HepG2 (cell line): ENCODE measurements around the gene CCDC57. TPM values are rescaled to one million over a fixed set of nuclear protein-coding genes. Genes with fewer than 3 reads are reported as not detected.
A peak's percentile ranks its signal among the peaks of the same experiment; 100 is the strongest.

Experiments
- ATF7-NPFF ChIP-seq: sonication (generic); formaldehyde crosslinking; IDR thresholded peaks from 2 replicates; pipeline ENCODE4 v1.8.1; 2023; ENCODE audit warnings: mild to moderate bottlenecking, low read depth, missing genetic modification reagents, moderate library complexity
- ATRX ChIP-seq: sonication (generic); formaldehyde crosslinking; IDR thresholded peaks from 2 replicates; pipeline ENCODE4 v1.4.0; 2020; ENCODE audit warnings: missing genetic modification reagents, borderline replicate concordance
- BRCA1 ChIP-seq: sonication (generic); formaldehyde crosslinking; IDR thresholded peaks from 2 replicates; pipeline ENCODE4 v1.4.0; 2020; ENCODE audit warnings: missing genetic modification reagents
- FOXC1 ChIP-seq: sonication (generic); formaldehyde crosslinking; IDR thresholded peaks from 2 replicates; pipeline ENCODE4 v1.8.0; 2022; ENCODE audit warnings: mild to moderate bottlenecking, missing genetic modification reagents, borderline replicate concordance
- IKZF4 ChIP-seq: sonication (generic); formaldehyde crosslinking; IDR thresholded peaks from 2 replicates; pipeline ENCODE4 v1.5.1; 2020; ENCODE audit warnings: borderline replicate concordance, mild to moderate bottlenecking, low read depth, missing genetic modification reagents; ENCODE audit errors: not compliant biosample characterization
- JUND ChIP-seq: sonication (generic); formaldehyde crosslinking; IDR thresholded peaks from 2 replicates; pipeline ENCODE4 v1.8.0; 2022; ENCODE audit warnings: mild to moderate bottlenecking, missing genetic modification reagents
- KLF12 ChIP-seq: sonication (generic); formaldehyde crosslinking; IDR thresholded peaks from 2 replicates; pipeline ENCODE4 v1.4.0; 2020; ENCODE audit warnings: missing genetic modification reagents, borderline replicate concordance
- NR2F6 ChIP-seq, 2 experiments: IDR thresholded peaks; 2 replicates each; pipeline ENCODE4 v1.6.1; 2016; ENCODE audit warnings: antibody characterized with exemption in 1 of 2, mild to moderate bottlenecking in 1 of 2
- POLR2G ChIP-seq: fragments of 200-400 bp; formaldehyde crosslinking; IDR thresholded peaks from 2 replicates; pipeline ENCODE4 v1.6.1; 2018; ENCODE audit warnings: mild to moderate bottlenecking, low read depth, low read length, moderate library complexity
- RBAK ChIP-seq: sonication (generic); formaldehyde crosslinking; IDR thresholded peaks from 2 replicates; pipeline ENCODE4 v1.5.1; 2020; ENCODE audit warnings: mild to moderate bottlenecking, missing genetic modification reagents
- SNAI1 ChIP-seq: sonication (generic); formaldehyde crosslinking; IDR thresholded peaks from 2 replicates; pipeline ENCODE4 v1.5.0; 2020; ENCODE audit warnings: mild to moderate bottlenecking, missing genetic modification reagents, borderline replicate concordance
- SNAPC2 ChIP-seq: sonication (generic); formaldehyde crosslinking; IDR thresholded peaks from 2 replicates; pipeline ENCODE4 v1.8.1; 2022; ENCODE audit warnings: mild to moderate bottlenecking, missing genetic modification reagents
- SRSF9 ChIP-seq: fragments of 200-400 bp; formaldehyde crosslinking; IDR thresholded peaks from 2 replicates; pipeline ENCODE4 v1.6.1; 2018; ENCODE audit warnings: borderline replicate concordance, mild to moderate bottlenecking, low read depth, low read length; ENCODE audit not compliant: insufficient read depth, poor library complexity, severe bottlenecking
- ZMYM2 ChIP-seq: sonication (generic); formaldehyde crosslinking; IDR thresholded peaks from 2 replicates; pipeline ENCODE4 v1.8.0; 2022; ENCODE audit warnings: mild to moderate bottlenecking, missing genetic modification reagents
- ZNF790 ChIP-seq: sonication (generic); formaldehyde crosslinking; IDR thresholded peaks from 2 replicates; pipeline ENCODE4 v1.8.0; 2022; ENCODE audit warnings: missing genetic modification reagents, mild to moderate bottlenecking, borderline replicate concordance
- ZNF891 ChIP-seq: sonication (generic); formaldehyde crosslinking; IDR thresholded peaks from 2 replicates; pipeline ENCODE4 v1.5.0; 2020; ENCODE audit warnings: mild to moderate bottlenecking, missing genetic modification reagents
- polyA plus RNA-seq, 8 experiments: library from polyadenylated mRNA; depleted of rRNA in 3 of 8; stranded (reverse) in 7 of 8; unstranded in 1 of 8; fragments of >200 nt; fragmentation: Illumina TruSeq in 4 of 8; extraction: Trizol in 4 of 8; gene quantifications; 2 replicates each; pipeline versions ENCODE4 v1.2.1 to v1.2.3, GENCODE V29; 2011 to 2016; ENCODE audit warnings: low read depth in 4 of 8, missing spikeins in 1 of 8, mixed read lengths in 1 of 8; ENCODE audit not compliant: insufficient read depth in 1 of 8
- total RNA-seq, 5 experiments: library from RNA; depleted of rRNA; stranded (reverse); fragments of >200 nt; fragmentation: Illumina TruSeq; extraction: Trizol; gene quantifications; 2 replicates each; pipeline ENCODE4 v1.2.3, GENCODE V29; 2016; ENCODE audit warnings: low read depth in 1 of 5
- TF ChIP-seq, protein P1 (sequence below): IDR thresholded peaks from 2 replicates; pipeline ENCODE4 v1.6.1; 2016; ENCODE audit warnings: low read depth, missing genetic modification reagents, missing compliant biosample characterization
- TF ChIP-seq, protein P2 (sequence below): IDR thresholded peaks from 2 replicates; pipeline ENCODE4 v1.6.1; 2018; ENCODE audit warnings: missing genetic modification reagents
- TF ChIP-seq, protein P3 (sequence below): IDR thresholded peaks from 2 replicates; pipeline ENCODE4 v1.6.1; 2016; ENCODE audit warnings: missing genetic modification reagents, missing compliant biosample characterization
- TF ChIP-seq, protein P4 (sequence below): sonication (generic); formaldehyde crosslinking; IDR thresholded peaks from 2 replicates; pipeline ENCODE4 v1.4.0; 2020; ENCODE audit warnings: missing genetic modification reagents, borderline replicate concordance

CCDC57 gene
- total and polyA plus RNA-seq, 2 of the 13 experiments (the other 11 are each of a cell fraction or from before 2014, with no cell fraction given), result 59.3 to 59.9 TPM

DNA sequence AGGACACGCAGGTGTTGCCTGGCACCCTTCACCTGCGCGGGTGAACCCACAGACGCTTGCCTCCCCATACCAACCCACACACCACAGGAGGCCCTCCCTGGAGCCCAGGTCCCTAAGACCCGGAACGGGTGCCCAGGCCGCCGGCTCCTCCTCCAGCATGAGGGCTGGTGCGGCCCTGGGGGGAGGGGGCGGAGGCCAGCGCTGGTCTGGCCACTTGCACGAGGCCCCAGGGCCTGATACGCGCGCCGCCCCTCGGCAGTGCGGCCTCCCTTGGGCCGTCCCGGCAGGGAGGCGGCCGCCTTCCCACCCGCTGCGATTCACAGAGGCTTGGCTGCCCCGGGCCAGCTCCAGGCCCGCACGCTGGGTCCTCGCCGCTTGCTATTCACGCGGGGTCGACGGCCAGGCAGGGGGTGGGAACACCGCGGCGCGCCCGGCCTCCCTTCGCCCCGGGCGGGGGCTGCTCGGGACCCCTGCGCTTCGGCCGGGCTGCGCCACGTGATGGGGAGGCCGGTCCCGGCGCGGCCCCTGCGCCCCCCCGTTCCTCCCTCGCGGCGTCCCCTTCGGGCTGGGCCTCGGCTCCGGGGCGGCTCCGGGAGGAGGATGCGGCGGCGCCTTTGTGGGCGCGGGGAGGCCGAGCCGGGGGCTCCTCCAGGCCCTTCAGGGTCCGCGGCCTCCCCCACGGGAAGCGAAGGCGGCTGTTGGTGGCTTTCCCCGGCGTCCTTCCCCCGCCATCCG lies 115.3 kb downstream of the CCDC57 start (continued):
- TF ChIP-seq POLR2G (peak; percentile 7; the same call in 1 of the 2 replicates), ZMYM2 (CRISPR knock-in tag) (no peak), ZNF790 (no peak; the same call in 1 of the 2 replicates), IKZF4 (CRISPR knock-in tag) (no peak), ATF7-NPFF (CRISPR knock-in tag) (no peak), FOXC1 (no peak; the same call in 1 of the 2 replicates), SRSF9 (no peak), ATRX (no peak), RBAK (no peak), KLF12 (CRISPR knock-in tag) (no peak), SNAPC2 (CRISPR knock-in tag) (no peak), JUND (CRISPR knock-in tag) (no peak), SNAI1 (no peak), BRCA1 (no peak; the same call in 1 of the 2 replicates), ZNF891 (CRISPR knock-in tag) (no peak), NR2F6 (IDR thresholded peaks at IDR 0.05) (no peak), NR2F6 (CRISPR knock-in tag; IDR thresholded peaks at IDR 0.05) (no peak)
- TF ChIP-seq, protein P1, sequence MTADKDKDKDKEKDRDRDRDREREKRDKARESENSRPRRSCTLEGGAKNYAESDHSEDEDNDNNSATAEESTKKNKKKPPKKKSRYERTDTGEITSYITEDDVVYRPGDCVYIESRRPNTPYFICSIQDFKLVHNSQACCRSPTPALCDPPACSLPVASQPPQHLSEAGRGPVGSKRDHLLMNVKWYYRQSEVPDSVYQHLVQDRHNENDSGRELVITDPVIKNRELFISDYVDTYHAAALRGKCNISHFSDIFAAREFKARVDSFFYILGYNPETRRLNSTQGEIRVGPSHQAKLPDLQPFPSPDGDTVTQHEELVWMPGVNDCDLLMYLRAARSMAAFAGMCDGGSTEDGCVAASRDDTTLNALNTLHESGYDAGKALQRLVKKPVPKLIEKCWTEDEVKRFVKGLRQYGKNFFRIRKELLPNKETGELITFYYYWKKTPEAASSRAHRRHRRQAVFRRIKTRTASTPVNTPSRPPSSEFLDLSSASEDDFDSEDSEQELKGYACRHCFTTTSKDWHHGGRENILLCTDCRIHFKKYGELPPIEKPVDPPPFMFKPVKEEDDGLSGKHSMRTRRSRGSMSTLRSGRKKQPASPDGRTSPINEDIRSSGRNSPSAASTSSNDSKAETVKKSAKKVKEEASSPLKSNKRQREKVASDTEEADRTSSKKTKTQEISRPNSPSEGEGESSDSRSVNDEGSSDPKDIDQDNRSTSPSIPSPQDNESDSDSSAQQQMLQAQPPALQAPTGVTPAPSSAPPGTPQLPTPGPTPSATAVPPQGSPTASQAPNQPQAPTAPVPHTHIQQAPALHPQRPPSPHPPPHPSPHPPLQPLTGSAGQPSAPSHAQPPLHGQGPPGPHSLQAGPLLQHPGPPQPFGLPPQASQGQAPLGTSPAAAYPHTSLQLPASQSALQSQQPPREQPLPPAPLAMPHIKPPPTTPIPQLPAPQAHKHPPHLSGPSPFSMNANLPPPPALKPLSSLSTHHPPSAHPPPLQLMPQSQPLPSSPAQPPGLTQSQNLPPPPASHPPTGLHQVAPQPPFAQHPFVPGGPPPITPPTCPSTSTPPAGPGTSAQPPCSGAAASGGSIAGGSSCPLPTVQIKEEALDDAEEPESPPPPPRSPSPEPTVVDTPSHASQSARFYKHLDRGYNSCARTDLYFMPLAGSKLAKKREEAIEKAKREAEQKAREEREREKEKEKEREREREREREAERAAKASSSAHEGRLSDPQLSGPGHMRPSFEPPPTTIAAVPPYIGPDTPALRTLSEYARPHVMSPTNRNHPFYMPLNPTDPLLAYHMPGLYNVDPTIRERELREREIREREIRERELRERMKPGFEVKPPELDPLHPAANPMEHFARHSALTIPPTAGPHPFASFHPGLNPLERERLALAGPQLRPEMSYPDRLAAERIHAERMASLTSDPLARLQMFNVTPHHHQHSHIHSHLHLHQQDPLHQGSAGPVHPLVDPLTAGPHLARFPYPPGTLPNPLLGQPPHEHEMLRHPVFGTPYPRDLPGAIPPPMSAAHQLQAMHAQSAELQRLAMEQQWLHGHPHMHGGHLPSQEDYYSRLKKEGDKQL (CRISPR knock-in tag), result no peak
- TF ChIP-seq, protein P2, sequence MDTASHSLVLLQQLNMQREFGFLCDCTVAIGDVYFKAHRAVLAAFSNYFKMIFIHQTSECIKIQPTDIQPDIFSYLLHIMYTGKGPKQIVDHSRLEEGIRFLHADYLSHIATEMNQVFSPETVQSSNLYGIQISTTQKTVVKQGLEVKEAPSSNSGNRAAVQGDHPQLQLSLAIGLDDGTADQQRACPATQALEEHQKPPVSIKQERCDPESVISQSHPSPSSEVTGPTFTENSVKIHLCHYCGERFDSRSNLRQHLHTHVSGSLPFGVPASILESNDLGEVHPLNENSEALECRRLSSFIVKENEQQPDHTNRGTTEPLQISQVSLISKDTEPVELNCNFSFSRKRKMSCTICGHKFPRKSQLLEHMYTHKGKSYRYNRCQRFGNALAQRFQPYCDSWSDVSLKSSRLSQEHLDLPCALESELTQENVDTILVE (CRISPR knock-in tag), result no peak
- TF ChIP-seq, protein P3, sequence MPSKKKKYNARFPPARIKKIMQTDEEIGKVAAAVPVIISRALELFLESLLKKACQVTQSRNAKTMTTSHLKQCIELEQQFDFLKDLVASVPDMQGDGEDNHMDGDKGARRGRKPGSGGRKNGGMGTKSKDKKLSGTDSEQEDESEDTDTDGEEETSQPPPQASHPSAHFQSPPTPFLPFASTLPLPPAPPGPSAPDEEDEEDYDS, result no peak
- TF ChIP-seq, protein P4, sequence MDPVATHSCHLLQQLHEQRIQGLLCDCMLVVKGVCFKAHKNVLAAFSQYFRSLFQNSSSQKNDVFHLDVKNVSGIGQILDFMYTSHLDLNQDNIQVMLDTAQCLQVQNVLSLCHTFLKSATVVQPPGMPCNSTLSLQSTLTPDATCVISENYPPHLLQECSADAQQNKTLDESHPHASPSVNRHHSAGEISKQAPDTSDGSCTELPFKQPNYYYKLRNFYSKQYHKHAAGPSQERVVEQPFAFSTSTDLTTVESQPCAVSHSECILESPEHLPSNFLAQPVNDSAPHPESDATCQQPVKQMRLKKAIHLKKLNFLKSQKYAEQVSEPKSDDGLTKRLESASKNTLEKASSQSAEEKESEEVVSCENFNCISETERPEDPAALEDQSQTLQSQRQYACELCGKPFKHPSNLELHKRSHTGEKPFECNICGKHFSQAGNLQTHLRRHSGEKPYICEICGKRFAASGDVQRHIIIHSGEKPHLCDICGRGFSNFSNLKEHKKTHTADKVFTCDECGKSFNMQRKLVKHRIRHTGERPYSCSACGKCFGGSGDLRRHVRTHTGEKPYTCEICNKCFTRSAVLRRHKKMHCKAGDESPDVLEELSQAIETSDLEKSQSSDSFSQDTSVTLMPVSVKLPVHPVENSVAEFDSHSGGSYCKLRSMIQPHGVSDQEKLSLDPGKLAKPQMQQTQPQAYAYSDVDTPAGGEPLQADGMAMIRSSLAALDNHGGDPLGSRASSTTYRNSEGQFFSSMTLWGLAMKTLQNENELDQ, result no peak
